GM18498 (cell line): Measurements from ENCODE around the gene FMNL1.

Experiments
- ATAC-seq: cut with Tn5 transposase; IDR thresholded peaks from one replicate; pipeline ENCODE4 v1.9.1; 2021; ENCODE audit warnings: mild to moderate bottlenecking, moderate library complexity; ENCODE audit not compliant: unreplicated experiment

FMNL1 gene

DNA sequence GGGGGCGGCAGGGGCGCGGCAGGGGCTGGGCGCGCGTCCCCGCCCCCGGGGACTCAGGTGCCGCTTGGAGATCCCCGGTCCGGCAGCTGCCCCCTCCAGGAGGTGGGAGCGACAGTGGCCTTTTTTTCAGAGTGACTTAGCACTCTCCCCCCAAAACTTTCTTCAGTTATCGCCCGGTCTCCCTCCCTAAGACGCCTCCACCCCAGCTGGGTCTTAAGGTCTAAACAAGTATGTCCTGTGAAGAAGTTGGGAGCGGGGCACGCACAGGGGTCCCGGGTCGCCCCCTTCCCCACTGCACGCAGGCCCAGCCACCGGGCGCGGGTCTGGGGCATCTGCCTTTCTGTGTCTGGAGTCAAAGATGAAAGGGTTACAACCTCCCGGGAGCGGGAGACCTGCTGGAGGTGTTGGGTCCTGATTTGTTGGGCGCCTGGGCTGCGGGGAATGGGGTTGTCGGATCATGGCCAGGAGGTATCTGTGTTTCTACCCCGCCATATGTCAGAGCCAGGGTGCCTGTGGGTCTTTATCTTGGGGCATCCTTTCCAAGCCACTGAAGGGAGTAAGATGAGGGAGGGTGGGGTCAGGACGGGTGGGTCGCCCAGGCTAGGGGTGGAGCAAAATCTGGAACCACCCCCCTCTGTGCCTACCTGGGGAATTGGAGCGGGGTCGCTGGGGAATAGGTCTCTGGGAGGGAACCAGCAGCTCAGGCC, 757 bp downstream of the FMNL1 start:
- ATAC-seq, result no peak

DNA sequence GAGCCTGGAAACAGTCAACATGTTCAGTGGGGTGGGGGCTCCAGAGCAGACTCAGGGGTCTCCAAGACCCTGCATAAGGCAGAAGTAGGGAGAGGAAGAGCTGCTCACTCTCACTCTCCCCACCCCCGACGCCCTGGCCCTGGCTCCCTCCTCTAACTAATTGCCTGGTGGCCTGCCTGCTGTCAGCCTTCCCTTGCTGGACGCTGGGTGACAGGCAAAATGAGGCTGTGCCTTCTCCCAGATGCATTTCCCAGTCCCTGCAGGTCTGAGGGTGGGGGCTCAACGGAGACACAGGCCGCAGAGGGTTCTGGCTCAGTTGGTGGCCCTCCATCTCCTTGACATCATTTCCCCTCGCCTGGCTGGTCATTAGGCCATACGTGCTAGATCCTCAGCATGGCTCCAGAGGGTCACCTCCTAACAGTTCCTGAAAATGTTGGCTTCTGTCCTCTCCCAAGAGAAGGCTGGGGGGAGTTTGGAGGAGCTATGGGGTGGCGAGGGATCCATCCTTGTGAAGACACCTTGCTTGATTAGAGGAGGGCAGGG, 1.4 kb downstream of the FMNL1 start:
- no peak for ATAC-seq

DNA sequence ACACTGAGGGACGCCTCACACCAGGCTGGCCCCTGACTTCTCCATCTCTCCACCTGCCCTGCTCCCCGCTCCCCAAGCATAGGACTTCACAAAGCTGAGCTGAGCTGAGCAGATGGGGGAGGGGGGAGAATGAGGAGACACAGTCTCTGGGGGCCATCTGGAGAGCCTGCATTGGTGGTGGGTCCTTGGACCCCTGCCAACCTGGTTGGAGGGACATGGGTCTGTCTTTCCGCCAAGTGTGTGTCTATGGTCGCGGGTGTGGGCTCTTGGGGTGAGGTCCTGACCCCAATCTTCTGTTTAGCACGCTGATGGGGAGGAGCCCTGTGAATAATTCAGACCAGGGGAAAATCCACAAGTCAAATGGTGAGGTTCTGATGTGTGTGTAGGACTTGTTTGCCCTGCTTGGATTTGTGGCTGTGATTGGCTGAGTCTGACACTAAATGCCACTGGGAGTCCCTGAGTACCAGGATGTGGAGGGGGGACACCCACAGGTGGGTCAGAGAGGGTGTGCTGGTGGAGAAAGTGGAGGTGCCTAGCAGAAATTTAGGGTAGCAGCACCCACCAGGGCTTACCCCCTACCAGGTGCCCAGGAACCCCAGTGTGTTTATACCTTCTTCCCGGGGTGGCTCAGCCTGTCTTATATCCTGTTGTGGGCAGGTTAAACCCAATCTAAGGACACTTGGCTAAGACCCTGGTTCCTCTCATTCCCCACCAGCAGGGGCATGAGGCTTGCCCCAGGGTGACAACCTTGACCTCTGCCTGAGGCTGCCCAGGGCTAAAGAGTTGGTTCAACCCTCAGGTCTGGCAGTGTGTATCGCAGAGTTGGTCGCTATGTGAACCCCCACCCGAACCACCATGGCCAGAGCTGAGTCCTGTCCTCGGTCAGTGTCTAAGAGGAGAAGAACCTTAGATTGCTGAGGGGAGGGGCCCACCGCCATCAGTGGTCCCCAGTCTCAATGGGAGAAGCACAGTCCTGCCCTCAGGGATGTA, 2.1 kb downstream of the FMNL1 start:
- ATAC-seq, result no peak

DNA sequence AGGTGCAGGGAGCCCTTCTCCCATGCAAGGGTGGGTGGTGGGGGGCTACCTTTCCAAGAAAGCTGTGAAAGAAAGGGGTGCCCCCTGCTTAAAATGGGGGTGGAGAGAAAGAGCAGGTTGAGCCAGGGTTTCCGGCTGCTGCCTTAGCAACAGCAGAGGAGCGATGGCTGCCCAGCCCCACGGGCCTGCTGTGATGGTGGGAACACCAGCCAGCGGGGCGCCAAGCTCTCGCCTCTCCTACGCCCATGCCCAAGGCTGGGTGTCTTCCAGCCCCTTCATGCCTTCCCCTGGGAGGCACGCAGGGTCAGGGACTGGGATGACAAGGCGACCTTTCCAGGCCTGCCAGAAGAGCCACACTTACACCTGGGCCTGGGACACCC, 3.0 kb downstream of the FMNL1 start:
- ATAC-seq, result no peak

DNA sequence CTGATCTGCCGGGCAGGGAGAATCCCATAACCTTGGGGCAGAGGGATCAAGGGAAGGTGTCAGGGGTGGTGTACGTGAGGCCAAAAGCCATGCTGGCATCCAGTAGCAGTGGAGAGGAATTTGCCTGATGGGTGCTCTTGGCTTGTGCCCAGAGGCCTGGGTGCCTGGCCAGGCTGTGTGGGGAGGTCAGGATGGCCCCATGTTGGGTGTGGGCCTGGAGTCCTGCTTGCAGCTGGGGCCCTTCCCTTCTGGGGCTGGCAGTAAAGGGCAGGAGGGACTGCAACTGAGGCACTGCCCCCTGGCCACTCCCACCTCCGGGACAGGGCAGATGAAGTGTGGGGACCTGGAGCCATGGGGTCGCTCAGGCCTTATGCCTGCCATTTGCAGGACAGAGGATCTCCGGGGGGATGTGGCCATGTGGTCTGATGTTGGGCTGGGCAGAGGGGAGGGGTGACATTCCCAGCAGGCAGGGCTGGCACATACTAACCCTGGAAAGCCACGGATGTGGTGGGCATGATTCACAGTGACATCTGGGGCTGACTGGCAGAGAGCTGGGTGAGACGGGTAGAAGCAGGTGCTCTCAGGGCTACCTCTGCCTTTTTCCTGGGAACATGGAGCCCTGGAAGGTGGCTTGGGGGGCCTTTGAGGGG, 3.5 kb downstream of the FMNL1 start:
- no peak for ATAC-seq

DNA sequence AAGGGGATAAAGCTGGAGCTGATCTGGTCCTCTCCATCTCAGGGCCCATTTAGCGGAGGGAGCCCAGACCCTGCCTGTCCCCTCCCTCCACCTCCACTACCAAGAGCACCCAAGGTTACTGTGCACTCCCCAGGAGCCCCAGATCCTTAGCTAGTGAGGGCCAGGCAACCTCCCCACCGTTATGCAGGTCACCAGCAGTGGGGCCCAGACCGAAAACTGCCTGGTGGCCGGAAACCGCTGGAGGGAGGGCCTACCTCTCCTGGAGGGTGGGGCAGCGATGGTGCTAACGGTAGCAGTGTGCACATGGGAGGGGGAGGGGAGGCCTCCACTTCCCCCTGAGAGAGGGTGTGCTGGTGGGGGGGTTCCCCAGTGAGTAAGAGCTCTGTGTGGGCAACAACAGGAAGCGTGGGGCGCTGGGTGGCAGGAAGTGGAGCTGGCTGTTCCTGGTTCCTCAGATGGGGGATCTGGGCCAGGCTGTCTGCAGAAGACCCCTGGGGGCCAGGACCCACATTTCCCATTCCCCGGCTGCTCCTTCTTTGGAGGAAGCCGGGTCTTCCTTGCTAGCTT, 4.4 kb downstream of the FMNL1 start:
- ATAC-seq, result peak; percentile 53

DNA sequence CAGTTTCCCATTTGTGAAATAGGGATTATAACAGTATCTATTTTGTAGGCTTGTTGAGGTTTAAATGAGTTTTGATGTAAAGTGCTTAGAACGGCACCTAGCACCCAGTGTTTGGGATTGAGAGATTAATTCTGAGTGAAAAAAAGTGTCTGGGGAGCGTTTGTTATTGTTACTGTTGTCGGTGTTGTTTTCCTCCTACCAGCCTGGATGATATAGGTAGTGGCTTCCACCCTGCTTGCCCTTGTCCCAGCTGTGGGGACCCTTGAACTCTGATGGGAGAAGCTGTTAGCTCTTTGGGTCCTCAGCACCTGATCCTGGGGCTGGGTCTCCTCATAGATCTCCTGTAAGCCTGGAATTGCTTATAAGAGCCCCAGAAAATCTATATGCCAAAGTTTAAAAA, 4.9 kb downstream of the FMNL1 start:
- ATAC-seq, result no peak

DNA sequence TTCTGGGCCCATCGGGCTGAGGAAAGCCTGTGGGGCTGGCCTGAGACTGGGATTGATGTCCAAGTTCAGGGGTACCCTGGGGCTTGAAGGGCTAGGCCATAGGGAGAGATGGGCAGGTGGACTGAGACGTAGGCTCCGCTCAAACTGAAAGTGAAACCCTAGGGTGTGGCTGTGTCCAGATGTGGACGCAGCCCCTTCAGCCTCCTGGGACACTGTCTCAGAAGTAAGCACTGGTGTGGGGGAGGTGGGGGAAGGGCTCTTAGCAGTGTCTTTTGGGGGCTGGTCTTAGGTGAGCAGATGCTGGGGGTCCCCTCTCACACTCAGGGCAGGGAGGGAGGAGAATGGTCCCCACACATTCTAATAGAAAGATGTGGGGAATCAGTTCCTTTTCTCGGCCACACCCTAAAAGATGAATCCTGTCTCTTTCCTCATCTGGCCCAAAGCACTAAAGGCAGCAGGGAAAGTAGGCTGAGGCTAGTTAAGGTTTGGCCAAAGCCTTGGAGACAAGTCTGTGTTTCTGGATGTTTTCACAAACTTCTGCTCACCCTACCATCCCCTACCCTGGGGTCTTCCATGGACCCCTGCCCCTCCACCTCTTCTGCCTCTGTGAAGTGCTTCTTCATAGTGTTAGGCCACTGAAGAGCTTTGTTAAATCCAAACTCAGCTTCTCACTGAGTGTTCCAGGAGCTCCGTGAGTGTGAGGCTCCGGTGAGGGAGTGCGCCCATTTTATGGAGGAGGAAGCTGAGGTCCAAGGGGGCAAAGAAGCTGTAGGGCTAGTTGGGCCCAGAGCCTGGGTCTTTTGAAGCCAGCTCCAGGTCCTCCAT, 5.6 kb downstream of the FMNL1 start:
- no peak for ATAC-seq

DNA sequence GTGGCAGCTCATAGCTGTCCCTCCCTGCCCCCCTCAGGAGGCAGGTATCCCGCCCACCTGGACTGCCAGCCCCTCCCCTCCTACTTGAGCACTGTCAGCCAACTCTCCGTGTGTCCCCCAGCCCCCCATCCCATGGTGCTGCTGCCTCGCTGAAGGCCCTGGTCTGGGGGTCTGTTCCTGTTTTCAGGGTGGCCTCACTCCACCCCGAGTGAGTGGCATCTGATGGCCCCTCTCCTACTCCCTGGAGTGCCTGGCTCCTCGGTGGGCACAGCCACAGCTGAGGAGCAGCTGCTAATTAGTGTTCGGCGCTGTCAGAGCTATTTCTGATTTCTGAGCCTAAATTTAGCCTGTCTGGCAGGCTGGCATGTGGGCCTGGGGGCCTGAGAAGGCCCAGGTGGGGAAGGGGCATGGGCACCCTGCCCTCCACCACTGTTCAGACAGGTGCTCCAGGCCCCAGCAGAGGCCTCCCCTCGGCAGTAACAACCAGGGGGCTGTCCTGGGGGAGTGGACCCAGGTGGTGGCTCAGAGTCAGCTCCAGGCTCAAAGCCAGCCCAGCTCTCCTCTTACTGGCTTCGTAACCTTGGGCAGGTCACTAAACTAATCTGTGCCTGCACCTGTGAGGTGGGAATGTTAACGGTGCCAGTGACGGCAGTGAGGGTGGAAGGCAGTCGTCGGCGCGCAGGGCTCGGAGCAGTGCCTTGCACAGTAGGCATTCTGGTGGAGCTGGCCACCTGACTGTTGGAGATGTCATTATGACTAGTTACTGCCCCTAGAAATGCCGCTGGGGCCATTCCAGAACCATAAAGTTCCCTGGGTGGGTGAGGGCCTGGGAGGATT, 6.5 kb downstream of the FMNL1 start:
- no peak for ATAC-seq

DNA sequence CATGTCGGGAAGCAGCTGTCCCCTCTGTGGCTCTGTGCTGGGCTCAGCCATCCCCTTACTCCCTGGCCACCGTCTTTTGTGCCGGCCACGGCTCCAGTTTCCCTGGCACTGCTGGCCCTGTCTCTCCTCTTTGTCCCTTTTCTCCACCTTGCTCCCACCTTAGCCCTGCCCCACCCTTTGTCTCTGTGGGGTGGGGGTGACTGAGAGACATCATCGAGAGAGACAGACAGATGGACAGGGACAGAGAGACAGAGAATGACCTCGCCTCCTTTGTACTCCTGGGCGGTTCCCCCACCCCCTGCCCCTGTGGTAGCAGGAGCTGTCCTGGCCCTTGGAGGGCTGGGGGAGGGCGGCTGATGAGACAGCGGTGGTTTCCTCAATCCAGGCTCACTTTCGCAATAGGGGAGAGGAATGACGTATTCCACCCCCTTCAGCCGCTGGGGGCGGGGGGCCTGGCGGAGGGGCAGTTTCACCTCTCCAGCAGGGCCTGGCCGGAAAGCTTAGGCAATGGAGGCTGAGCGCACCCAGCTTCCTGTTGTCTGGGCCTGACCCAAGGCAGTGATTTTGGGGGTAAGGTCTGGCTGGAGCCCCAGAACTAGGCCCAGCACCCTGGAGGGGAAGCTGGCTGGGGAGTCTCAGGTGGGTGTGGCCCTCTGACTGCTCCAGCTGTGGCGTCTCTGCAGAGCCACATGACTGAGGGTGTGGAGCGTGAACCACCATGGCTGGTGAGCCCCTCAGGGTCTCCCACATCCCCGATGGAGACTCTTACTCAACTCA, 7.3 kb downstream of the FMNL1 start:
- peak; percentile 39 for ATAC-seq

DNA sequence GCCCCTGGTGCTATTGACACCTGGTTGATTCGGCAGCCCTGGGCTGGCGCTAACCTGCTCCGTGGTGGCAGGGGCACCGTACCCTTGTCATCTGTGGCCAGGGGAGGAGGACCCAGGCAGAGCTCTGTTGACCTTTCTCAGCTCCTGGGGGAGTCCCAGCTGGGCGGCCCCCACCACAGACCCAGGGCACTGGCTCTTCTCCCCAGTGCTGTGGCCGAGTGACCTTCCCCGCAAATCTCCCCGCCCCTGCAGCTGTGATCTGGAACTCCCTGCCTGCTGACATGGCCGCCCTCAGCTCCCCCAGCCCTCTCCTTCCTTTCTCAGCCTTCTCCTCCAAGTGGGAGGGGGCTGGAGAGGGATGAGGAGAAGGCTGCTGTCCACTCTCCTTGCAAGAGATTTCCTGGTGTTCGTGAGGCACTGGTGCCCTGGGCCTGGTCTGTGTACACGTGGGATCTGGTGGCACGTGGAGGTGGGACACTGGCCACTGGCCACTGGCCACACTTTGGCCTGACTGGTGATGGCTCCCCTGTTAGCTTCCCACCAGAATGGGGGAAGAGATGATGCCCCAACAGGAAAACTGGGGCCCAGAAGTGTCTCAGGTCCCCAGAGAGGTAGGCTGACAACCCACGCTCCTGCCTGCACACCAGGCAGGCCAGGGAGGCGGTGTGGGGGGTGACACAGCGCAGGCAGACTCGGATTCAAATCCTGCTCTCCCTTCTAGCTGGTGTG, 8.2 kb downstream of the FMNL1 start:
- no peak for ATAC-seq

DNA sequence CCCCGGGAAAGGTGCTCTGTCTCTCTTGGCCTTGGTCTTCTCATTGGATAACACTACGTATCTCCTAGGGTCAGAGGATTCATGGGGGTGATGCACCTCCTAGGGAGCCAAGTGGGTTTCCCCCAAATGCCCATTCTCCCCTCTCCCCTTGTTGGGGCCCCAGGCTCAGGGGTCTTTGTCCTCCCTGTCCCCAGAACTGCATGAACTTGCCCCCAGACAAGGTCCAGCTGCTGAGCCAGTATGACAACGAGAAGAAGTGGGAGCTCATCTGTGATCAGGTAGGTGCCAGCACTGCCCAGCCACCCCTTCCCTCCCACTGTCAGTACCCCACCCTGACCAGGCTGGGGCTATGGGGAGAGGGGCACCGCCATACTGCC, 8.7 kb downstream of the FMNL1 start:
- no peak for ATAC-seq

DNA sequence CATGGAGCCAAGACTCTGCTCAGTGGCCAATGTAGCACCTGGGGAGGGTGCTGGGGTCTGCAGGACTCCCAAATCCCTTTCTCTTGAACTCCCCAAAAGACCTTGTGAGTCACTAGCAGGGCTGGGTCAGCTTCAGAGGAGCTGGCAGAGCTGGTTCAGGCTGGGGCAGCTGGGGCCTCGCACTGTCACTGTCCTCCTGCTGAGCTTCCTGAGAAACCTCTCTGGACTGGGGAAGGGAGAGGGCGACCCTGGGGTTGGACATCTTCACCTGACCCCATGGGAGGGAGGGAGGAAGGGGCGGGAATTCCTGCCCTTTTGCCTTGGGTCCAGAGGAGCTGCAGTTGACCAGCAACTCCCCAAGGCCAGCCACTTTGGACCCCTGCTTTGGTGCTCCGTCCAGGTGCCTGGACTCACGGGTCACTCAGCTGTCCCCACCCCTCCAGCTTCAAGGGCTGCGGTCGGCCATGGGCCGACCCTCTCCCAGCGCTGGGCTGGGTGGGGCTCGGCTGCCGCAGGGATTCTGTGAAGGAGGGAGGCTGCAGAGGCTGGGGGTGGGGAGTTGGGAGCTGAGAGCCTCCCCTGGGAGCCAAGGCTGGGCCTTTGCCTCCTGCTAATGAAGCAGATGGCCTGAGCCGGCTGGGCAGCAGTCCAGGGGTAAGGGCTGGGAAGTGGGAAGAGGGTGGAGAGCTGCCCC, 9.2 kb downstream of the FMNL1 start:
- no peak for ATAC-seq

DNA sequence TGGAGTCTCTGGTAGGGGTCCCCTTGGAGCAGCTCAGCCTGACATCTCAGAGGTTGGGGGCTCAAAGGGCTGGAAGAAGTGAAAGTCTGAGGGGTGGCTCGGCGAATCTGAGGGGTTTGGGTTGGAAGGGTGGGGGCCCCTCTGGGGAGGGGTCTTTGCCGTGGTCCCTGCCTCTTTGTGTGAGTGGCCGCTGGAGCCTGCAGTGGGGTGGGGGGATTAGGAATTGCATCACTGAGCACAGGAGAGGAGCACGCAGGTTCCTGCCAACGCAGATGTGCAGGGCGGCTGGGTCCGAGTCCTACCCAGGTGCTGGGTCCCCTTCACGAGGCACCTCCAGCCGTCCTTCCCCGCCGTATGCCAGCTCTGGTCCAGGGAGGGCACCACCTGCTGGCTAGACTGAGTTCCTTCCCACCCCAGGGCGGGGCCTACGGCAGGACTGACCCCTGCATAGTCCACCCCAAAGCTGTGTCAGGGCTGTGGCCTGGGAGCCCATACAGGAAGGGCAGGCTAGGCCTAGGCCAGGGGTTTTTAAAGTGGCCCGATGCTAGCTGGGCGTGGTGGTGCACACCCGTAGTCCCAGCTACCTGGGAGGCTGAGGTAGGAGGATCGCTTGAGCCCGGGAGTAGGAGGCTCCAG, 9.9 kb downstream of the FMNL1 start:
- ATAC-seq, result no peak

DNA sequence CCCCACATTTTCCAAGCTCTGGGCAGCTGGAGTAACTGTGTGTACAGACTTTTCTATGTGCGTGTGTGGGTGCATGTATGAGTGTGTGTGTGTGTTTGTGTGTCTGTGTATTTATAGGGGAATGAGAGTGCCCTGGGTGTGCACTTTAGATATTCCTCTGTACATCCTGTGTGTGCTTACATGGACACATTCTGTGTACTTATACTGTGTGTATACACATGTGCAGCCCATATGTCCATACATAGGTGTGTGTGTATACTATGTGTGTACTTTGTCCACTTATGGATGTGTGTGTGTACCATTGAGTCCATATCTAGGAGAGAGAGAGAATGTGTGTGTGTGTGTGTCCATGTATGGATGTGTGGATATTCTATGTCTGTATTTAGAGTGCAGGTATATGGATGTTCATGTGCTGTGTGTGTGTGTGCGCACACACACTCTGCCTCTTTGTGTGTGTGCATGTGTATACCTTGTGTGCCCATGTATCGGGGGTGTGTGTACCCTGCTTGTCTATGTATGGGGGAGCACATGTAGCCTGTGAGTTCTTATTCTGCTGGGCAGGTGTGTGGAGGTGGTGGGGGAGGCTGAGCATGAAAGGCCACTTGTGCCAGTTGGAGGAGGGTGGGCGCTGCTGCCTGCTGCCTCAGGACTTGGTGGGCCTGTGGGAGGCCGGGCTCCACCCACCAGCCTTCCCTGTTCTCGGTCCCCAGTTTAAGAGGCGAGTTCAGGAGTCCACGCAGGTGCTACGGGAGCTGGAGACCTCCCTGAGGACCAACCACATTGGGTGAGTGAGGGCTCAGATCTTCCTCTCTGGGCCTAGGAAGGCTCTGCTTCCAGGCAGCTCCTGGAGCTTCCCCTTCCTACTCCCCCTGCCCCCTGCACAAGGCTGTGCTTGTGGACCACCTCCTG, 11.1 kb downstream of the FMNL1 start:
- no peak for ATAC-seq

DNA sequence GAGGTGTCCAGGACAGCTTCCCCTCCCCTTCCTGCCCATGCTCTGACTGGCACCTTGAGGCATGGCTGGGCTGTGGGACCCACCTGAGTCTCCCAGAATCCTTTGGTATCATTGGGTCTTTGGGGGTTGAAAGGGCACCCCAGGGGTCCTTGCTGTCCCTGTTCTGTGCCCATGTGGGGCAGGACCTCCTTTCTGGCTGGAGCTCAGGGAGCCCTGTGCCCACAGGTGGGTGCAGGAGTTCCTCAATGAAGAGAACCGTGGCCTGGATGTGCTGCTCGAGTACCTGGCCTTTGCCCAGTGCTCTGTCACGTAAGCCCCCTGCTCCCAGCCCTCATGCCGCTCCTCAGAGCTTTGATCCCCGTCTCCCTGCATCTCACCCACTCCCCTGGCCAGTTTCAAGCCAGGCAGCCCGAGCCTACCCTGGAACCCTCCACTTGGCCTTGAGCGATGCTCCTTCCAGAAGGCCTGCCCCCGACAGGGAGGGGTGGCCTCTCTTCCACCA, 11.8 kb downstream of the FMNL1 start:
- ATAC-seq, result no peak
